Immature natural killer cell (primary cell): Measurements from ENCODE around the gene PABPC3. TPM values are rescaled to one million over a fixed set of nuclear protein-coding genes. Genes with fewer than 3 reads are reported as not detected.

Experiments
- DNase-seq, 3 donors: peaks; one replicate each; pipeline ENCODE4 v3.0.0; 2022; ENCODE audit warnings: mixed read lengths in 1 of 3
- H3K27ac Mint-ChIP-seq, 6 donors: one replicate each; pipeline ENCODE4 v1.8.0; 2020; ENCODE audit warnings: mixed read lengths in 6 of 6, mild to moderate bottlenecking in 5 of 6, inconsistent platforms in 4 of 6, moderate library complexity in 3 of 6
- H3K27me3 Mint-ChIP-seq, 3 donors: one replicate each; pipeline ENCODE4 v1.8.0; 2020 to 2021; ENCODE audit warnings: low read depth in 3 of 3, mild to moderate bottlenecking in 3 of 3, mixed read lengths in 3 of 3, moderate library complexity in 3 of 3, inconsistent platforms in 1 of 3
- H3K36me3 Mint-ChIP-seq, 3 donors: one replicate each; pipeline ENCODE4 v1.8.0; 2020; ENCODE audit warnings: mixed read lengths in 3 of 3, inconsistent platforms in 2 of 3, mild to moderate bottlenecking in 2 of 3
- H3K4me1 Mint-ChIP-seq, 2 donors: one replicate each; pipeline ENCODE4 v1.8.0; 2020; ENCODE audit warnings: inconsistent platforms in 2 of 2, mild to moderate bottlenecking in 2 of 2, mixed read lengths in 2 of 2, moderate library complexity in 1 of 2
- H3K4me3 Mint-ChIP-seq, 5 donors: one replicate each; pipeline ENCODE4 v1.8.0; 2020; ENCODE audit warnings: mild to moderate bottlenecking in 5 of 5, mixed read lengths in 5 of 5, inconsistent platforms in 3 of 5, moderate library complexity in 3 of 5
- H3K9me3 Mint-ChIP-seq, 6 donors: one replicate each; pipeline ENCODE4 v1.8.0; 2020; ENCODE audit warnings: mild to moderate bottlenecking in 6 of 6, mixed read lengths in 6 of 6, inconsistent platforms in 4 of 6, moderate library complexity in 3 of 6
- polyA plus RNA-seq, 3 donors: library from polyadenylated mRNA; unstranded; fragments of 300-500 nt; fragmentation: Illumina TruSeq; gene quantifications; one replicate each; pipeline ENCODE4 v1.2.3, GENCODE V29; 2021

PABPC3 gene
- polyA plus RNA-seq = under 1 TPM in 1 of 3 donors, not detected in 2; 0.09 TPM

DNA sequence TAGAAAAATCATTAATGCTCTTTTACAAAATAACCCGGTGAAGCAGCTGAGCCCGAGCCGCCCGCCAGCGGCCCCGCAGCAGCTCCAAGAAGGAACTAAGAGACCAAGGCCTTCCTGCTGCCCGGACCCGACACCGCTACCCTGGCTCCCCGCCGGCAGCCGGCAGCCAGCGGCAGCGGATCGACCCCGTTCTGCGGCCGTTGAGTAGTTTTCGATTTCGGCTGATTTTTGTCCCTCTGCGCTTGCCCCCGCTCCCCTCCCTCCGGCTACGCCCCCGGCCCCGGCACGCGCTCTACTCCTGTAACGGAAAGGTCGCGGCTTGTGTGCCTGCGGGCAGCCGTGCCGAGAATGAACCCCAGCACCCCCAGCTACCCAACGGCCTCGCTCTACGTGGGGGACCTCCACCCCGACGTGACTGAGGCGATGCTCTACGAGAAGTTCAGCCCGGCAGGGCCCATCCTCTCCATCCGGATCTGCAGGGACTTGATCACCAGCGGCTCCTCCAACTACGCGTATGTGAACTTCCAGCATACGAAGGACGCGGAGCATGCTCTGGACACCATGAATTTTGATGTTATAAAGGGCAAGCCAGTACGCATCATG, at the start of gene PABPC3:
Gene PABPC3 (plus strand): TSS at position 286 of the 603 bp plus-strand sequence. CDS start 63 bp downstream, at position 349.
- Mint-ChIP-seq H3K27ac (no peak within 1 kb of the TSS), H3K4me1 (no peaks in the 10 kb centered on the region), H3K9me3 (peaks cover 0 to 1% (median 0%) of the 10 kb centered on the region in 6 donors), H3K4me3 (peak within 1 kb of the TSS in 2 of 5 donors; percentile 20 to 32), H3K27me3 (peaks cover 5 to 21% (median 14%) of the 10 kb centered on the region in 3 donors), H3K36me3 (peaks cover 0 to 4% (median 0%) of the 10 kb centered on the region in 3 donors)
- DNase-seq = no peak

GRCh38 chr13:25046274-25046984, 49.5 kb upstream of the PABPC3 start:
- Mint-ChIP-seq H3K27ac (no peak overlapping the region), H3K4me1 (no peaks in the 10 kb centered on the region), H3K27me3 (peaks cover 13 to 33% (median 19%) of the 10 kb centered on the region in 3 donors), H3K9me3 (peaks cover 6 to 20% (median 10%) of the 10 kb centered on the region in 6 donors), H3K36me3 (no peaks in the 10 kb centered on the region), H3K4me3 (peak overlapping the region in 1 of 5 donors; percentile 21)
- no peak for DNase-seq

DNA sequence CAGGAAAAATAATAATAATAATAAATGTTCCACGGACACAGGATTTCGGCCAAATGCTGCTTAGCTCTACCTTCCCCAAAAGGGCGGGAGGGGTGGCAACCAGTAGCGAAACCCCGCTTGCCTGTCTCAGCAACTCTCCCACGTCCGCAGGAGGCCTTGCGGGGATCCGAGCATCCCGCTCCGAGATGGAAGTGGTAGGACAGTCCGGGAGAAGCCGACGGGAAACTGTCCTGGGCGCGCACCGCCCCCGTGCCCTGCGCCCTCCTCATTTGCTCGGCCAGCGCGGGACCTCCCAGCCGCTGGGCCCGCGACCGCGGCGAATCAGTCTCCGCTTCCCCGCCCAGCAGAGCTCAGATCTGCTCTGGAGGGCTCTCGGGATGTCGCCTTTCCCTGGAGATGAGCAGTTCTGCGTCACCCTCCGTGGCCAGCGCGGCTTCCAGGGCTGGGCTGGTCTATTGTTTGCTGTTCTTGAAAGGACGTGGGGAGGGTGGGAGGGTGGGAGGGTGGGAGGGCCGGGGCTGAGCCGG, 48.9 kb upstream of the PABPC3 start:
- Mint-ChIP-seq H3K4me1 (no peaks in the 10 kb centered on the region), H3K36me3 (no peaks in the 10 kb centered on the region), H3K9me3 (peaks cover 6 to 21% (median 10%) of the 10 kb centered on the region in 6 donors), H3K4me3 (no peak overlapping the region), H3K27me3 (peaks cover 10 to 36% (median 17%) of the 10 kb centered on the region in 3 donors), H3K27ac (no peak overlapping the region)
- no peak for DNase-seq

- Mint-ChIP-seq H3K27me3 (peaks cover 12 to 36% (median 15%) of the 10 kb centered on the region in 3 donors), H3K4me3 (no peak overlapping the region), H3K27ac (no peak overlapping the region), H3K36me3 (no peaks in the 10 kb centered on the region), H3K9me3 (peaks cover 6 to 21% (median 10%) of the 10 kb centered on the region in 6 donors), H3K4me1 (no peaks in the 10 kb centered on the region)
- no peak for DNase-seq
These were observed 44.9 kb upstream of the PABPC3 start for GRCh38 chr13:25051065-25051464.

GRCh38 chr13:25059166-25059565, 36.8 kb upstream of the PABPC3 start:
- H3K4me3 Mint-ChIP-seq = no peak overlapping the region
- H3K9me3 Mint-ChIP-seq = no peaks in the 10 kb centered on the region
- no peaks in the 10 kb centered on the region for H3K4me1 Mint-ChIP-seq
- no peak for DNase-seq
- no peak overlapping the region for H3K27ac Mint-ChIP-seq
- H3K27me3 Mint-ChIP-seq = peaks cover 1 to 3% (median 2%) of the 10 kb centered on the region in 3 donors
- H3K36me3 Mint-ChIP-seq = no peaks in the 10 kb centered on the region

- Mint-ChIP-seq H3K27ac (no peak overlapping the region), H3K27me3 (peaks cover 1 to 5% (median 2%) of the 10 kb centered on the region in 3 donors), H3K4me3 (no peak overlapping the region), H3K9me3 (no peaks in the 10 kb centered on the region), H3K36me3 (no peaks in the 10 kb centered on the region), H3K4me1 (no peaks in the 10 kb centered on the region)
- DNase-seq = no peak
These were observed 36.0 kb upstream of the PABPC3 start for GRCh38 chr13:25059958-25060357.

DNA sequence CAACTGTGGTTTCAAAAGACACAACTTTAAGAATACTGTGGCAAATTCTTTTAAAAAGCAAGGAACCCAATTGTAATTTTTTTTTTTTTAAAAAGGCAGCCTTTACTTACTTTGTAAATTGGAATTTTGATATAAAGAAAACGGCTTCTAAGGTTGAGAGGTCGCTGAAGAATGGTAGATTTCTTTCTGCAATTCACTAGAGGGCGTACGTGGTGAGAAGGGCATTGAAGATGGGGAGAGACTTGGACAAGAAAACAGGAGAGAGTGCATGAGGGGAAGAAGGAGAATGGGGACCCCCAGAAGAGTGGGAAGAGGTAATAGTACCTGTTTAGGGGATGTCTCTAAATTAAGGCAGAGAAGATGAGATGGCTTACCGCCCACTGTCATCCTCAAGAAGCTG, 33.5 kb upstream of the PABPC3 start:
- DNase-seq = no peak
- Mint-ChIP-seq H3K36me3 (no peaks in the 10 kb centered on the region), H3K4me3 (no peak overlapping the region), H3K9me3 (no peaks in the 10 kb centered on the region), H3K27me3 (peaks cover 5 to 15% (median 6%) of the 10 kb centered on the region in 3 donors), H3K4me1 (no peaks in the 10 kb centered on the region), H3K27ac (no peak overlapping the region)

GRCh38 chr13:25064396-25064795, 31.5 kb upstream of the PABPC3 start:
- Mint-ChIP-seq H3K9me3 (no peaks in the 10 kb centered on the region), H3K4me1 (no peaks in the 10 kb centered on the region), H3K4me3 (no peak overlapping the region), H3K27ac (no peak overlapping the region), H3K27me3 (peaks cover 5 to 19% (median 8%) of the 10 kb centered on the region in 3 donors), H3K36me3 (no peaks in the 10 kb centered on the region)
- DNase-seq = no peak

GRCh38 chr13:25065974-25066770, 29.8 kb upstream of the PABPC3 start:
- no peaks in the 10 kb centered on the region for H3K9me3 Mint-ChIP-seq
- no peak for DNase-seq
- no peak overlapping the region for H3K4me3 Mint-ChIP-seq
- no peak overlapping the region for H3K27ac Mint-ChIP-seq
- H3K4me1 Mint-ChIP-seq = no peaks in the 10 kb centered on the region
- peaks cover 2 to 21% (median 10%) of the 10 kb centered on the region in 3 donors for H3K27me3 Mint-ChIP-seq
- no peaks in the 10 kb centered on the region for H3K36me3 Mint-ChIP-seq

GRCh38 chr13:25067064-25067463, 28.9 kb upstream of the PABPC3 start:
- DNase-seq = no peak
- peaks cover 2 to 21% (median 10%) of the 10 kb centered on the region in 3 donors for H3K27me3 Mint-ChIP-seq
- H3K27ac Mint-ChIP-seq = no peak overlapping the region
- H3K4me1 Mint-ChIP-seq = no peaks in the 10 kb centered on the region
- no peaks in the 10 kb centered on the region for H3K9me3 Mint-ChIP-seq
- no peaks in the 10 kb centered on the region for H3K36me3 Mint-ChIP-seq
- H3K4me3 Mint-ChIP-seq = no peak overlapping the region

DNA sequence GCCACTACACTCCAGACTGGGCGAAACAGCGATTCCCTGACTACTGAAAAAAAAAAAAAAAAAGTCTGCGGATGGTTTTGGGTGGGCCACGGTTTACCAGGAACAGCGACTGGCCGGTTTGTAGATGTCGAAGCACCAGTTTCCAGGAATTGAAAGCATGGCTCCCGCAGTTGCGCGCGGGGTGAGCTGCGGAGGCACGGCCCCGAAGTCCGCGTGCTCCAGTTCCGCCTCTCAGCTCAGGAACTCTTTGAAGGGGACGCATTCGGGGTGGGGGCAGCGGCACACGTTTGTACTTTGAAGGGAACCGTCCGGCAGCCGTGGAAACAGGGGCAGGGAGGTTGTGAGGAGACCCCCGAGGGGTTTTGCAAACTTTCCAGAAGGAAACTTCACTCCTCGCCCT, 27.1 kb upstream of the PABPC3 start:
- Mint-ChIP-seq H3K4me1 (no peaks in the 10 kb centered on the region), H3K9me3 (no peaks in the 10 kb centered on the region), H3K27ac (no peak overlapping the region), H3K4me3 (no peak overlapping the region), H3K36me3 (no peaks in the 10 kb centered on the region), H3K27me3 (peaks cover 4 to 24% (median 10%) of the 10 kb centered on the region in 3 donors)
- DNase-seq = no peak

GRCh38 chr13:25069236-25069635, 26.7 kb upstream of the PABPC3 start:
- no peaks in the 10 kb centered on the region for H3K36me3 Mint-ChIP-seq
- no peaks in the 10 kb centered on the region for H3K9me3 Mint-ChIP-seq
- no peaks in the 10 kb centered on the region for H3K4me1 Mint-ChIP-seq
- no peak for DNase-seq
- H3K27ac Mint-ChIP-seq = no peak overlapping the region
- H3K27me3 Mint-ChIP-seq = peaks cover 4 to 24% (median 10%) of the 10 kb centered on the region in 3 donors
- H3K4me3 Mint-ChIP-seq = no peak overlapping the region

- no peak for DNase-seq
- Mint-ChIP-seq H3K36me3 (no peaks in the 10 kb centered on the region), H3K27me3 (peaks cover 2 to 24% (median 10%) of the 10 kb centered on the region in 3 donors), H3K4me1 (no peaks in the 10 kb centered on the region), H3K27ac (no peak overlapping the region), H3K4me3 (no peak overlapping the region), H3K9me3 (no peaks in the 10 kb centered on the region)
These were observed 26.0 kb upstream of the PABPC3 start for GRCh38 chr13:25069911-25070310.

DNA sequence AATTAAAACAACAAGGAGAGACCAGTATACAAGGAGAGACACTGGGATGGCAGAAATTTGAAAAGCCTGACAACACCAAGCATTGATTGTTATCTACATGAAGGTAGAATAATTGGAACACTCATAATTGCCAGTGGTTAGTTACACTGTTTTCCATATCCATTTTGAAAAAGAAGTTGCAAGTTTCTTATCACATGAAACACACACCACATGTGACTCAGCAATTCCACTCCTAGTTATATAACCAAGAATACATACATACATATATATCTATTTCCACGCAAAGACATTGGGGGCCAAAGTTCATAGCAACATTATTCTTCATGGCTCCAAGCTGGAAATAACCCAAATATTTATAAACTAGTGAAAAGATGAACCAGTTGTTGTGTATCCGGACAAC, 15.2 kb upstream of the PABPC3 start:
- no peak overlapping the region for H3K4me3 Mint-ChIP-seq
- H3K4me1 Mint-ChIP-seq = no peaks in the 10 kb centered on the region
- no peak overlapping the region for H3K27ac Mint-ChIP-seq
- peaks cover 0 to 7% (median 1%) of the 10 kb centered on the region in 3 donors for H3K27me3 Mint-ChIP-seq
- no peaks in the 10 kb centered on the region for H3K9me3 Mint-ChIP-seq
- H3K36me3 Mint-ChIP-seq = no peaks in the 10 kb centered on the region
- DNase-seq = no peak
